Fibroblast of skin of back (primary cell): ENCODE results near the gene KIAA1328. TPM values are rescaled to one million over a fixed set of nuclear protein-coding genes. Genes with fewer than 3 reads are reported as not detected.
"Not testable (repeated sequence)": the region's sequence is repeated elsewhere in the genome, so short reads cannot be mapped to it uniquely, and the experiment has no call there.

Source experiments
- DNase-seq: peaks from one replicate; pipeline ENCODE4 v3.0.0-alpha.2; 2013
- polyA plus RNA-seq, 2 experiments: library from polyadenylated mRNA; unstranded; fragments of 120-200 nt; gene quantifications; one replicate each; pipeline ENCODE4 v1.2.1, GENCODE V29; 2013; ENCODE audit not compliant: insufficient read length in 2 of 2

The KIAA1328 gene
- polyA plus RNA-seq (2013, experiment 1 of 2; ENCODE audit: insufficient read length), result 2.8 TPM
- 3.0 TPM for polyA plus RNA-seq (2013, experiment 2 of 2; ENCODE audit: insufficient read length)

DNA sequence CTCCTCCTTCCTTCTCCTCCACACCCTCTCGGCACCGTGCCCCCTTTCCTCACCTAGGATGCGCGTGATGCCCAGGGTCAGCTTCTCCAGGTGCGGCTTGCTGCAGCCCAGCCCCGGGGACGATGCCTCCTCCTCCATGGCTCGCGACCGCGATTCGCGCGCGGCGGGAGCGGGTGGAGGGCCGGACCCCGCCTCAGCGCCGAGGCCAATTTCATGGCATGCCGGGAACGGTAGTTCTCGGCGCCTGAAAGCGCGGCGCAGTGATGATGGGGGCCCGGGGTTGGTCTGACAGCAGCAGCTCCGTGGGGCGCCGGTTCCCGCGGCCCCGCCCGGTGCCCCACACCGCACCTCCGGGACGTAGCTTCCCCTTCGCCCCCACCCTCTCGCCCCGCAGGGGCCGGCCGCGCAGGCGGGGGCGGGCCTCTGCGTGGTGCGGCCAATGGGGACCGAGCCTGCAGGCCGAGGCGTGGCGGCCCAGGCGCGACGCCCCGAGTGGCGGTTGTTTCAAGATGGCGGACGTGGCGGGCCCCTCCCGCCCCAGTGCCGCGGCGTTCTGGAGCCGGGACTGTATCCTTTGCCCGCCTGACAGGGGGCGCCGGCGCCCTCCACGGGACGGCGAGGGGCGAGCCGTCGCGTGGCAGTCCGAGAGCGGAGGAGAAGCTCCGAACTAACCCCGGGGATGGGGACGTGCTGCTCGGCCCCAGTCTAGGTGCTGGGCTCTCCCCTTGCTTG is at the start of gene KIAA1328, which contains the start of gene TPGS2:
Gene KIAA1328, plus strand, starts transcription at position 498 of the 732 bp plus-strand sequence. Its CDS starts 12 bp downstream, at position 510.
Gene TPGS2, minus strand, starts transcription at position 373 of the 732 bp plus-strand sequence. Its CDS starts 235 bp downstream, at position 138.
- DNase-seq, result peak; percentile 90

DNA sequence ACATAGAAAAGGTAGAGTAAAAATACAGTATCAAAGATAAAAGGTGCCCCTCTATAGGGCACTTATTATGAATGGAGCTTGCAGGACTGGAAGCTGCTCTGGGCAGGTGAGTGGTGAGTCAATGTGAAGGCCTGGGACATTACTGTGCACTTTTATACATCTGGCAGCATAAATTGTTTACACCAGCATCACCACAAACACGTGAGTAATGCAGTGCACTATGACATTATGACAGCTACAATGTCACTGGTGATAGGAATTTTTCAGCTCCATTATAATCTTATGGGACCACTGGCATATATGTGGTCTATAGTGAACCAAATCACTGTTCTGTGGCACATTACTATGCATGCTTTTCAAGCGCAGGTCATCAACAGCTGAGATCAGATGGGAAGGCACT is 48.2 kb upstream of the KIAA1328 start:
- DNase-seq, result no peak

DNA sequence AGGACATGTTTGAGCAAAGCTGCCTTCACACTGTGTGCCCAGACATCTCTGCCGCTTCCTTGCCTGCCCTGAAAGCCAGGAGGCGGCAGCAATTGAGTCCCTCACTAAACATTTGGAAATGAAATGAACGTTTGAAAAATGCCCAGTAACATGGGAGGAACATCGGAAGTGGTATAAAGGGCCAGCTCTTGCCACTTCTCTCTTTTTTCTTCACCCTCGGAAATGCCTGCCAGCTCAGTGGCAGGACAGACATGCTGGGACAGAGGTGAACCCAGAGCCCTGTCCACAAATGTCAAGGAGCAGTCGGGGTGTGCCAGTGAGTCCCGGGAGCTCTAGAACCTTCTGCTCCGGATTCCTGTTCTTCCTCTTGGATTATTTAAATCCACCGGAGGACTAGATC is 46.2 kb upstream of the KIAA1328 start:
- DNase-seq, result no peak

DNA sequence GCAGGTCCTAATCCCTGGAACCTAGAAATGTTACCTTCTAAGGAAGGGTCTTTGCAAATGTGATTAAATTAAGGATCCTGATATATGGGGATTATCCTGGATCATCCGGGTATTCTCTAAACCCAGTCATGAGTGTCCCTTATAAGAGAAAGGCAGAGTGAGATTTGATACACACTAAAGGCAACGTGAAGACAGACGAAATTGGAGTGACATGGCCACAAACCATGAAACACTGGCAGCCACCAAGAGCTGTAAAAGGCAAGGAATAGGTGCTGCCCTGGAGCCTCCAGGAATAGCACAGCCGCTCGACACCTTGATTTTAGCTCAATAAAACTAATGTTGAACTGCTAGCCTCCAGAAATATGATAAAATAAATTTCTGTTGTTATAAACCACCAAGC is 45.1 kb upstream of the KIAA1328 start:
- DNase-seq, result no peak

DNA sequence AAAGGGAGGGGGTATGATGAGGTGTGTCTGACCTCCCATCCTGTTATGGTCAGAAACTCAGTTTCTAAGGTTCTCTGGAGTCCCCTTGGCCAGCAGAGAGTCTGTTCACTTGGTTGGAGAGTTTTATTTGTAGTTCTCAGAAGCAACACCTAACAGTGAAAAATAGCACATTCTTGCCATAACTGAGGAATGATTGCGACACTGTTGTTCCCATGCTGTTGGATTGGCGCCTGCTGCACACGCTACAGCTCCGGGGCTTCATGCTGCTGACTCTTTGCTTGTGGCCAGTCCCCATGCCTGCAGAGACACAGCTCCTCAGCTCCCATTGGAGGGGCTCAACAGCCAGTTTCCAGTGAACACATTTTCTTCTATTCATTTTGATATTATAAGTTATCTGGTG is 42.2 kb upstream of the KIAA1328 start:
- peak; percentile 74 for DNase-seq

DNA sequence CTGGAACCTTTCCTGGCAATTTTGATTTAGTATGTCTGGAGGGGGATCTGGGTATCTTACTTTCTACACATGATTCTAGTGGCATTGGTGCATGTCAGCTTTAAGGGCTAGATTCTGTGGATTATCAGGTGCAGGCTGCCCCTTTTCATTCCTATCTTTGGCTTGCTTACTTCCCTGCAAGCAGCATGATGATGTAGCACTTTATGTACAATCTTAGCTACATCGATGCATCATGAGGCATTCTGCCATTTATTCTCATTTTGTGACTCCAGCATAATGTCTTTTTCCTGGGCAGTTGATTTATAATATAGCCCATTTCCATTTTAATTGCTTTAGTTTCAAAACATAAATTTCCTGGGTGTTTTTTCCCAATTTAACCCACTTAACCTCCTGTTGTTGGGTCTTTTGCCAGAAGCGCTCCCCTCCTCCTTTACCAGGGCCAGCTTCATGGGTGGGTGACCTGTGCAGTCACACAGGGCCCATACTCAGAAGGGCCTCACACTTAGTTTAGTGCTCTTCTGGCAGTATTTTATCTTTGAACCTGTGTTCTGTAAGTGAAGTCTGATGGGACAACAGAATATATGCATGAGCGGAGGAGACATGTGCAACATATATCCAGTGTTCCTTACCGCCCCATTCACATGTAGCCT is 36.2 kb upstream of the KIAA1328 start:
- no peak for DNase-seq

DNA sequence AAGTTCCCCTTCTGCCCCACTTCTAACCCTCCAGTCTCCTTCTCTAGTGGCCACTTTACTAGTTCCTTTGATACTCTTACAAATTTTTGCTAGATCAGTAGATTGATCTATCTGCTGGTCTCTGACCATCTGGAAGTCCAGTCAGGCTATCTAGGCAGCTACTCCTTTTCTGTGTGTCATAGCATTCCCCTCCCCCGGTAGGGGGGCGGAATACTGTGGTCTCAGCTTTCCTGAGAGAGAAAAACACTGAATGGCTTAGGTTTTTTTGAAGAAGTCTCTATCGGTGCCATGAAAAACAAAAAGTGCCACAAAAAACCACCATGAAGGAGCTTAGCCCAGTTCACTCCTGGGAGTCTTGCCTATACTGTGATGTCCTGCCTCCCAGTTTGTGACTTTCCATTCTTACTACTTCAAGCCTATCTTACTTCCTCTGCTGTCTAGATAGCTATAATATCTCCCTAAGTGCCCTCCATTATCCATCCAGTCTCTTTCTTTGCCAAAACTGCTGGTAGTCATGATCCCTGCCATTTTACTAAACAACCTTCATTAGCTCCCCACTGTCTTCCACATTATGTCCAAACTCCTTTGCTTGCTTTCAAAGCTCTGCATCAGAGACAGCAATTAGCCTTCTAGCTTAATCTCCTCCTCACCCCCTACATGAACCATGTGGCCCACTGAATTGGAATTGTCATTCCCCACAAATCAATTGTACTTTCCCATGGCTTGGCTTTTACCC is 30.0 kb upstream of the KIAA1328 start:
- DNase-seq, result no peak

DNA sequence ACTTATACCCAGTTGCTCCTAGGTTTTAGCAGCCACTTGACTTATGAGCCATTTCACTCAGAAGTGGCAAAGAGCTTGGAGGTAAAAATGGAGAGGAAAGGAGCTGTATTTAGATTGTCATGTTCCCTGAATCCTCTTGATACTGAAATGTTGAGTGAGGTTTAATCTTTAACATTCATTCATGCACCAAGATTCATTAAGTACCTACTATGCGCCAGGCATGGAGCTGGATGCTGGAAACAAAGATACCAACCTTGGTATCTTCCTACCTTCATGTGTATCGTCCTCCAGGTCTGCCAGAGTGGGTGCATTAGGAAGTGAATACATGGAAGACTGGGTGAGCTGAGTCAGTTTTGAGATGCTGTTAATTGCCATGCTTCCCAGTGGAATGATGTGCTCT is 23.8 kb upstream of the KIAA1328 start:
- no peak for DNase-seq

DNA sequence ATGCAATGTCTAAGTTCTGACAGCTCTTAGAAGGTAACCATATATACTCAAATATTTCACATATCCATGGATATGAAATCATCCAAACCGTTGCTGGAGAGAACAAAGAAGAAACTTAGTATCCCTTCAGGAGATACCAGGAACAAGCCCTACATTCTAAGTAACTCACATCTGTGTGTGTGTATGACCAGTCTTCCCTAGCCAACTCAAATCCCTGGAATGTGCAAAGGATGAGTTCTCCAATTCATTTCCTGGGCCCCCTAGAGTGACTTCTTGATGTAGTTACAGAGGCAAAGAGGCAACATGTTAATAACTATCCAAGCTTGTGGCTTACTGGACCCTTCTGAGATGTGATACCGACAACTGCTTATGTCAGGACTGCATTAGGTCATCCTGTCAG is 20.2 kb upstream of the KIAA1328 start:
- peak; percentile 93 for DNase-seq

DNA sequence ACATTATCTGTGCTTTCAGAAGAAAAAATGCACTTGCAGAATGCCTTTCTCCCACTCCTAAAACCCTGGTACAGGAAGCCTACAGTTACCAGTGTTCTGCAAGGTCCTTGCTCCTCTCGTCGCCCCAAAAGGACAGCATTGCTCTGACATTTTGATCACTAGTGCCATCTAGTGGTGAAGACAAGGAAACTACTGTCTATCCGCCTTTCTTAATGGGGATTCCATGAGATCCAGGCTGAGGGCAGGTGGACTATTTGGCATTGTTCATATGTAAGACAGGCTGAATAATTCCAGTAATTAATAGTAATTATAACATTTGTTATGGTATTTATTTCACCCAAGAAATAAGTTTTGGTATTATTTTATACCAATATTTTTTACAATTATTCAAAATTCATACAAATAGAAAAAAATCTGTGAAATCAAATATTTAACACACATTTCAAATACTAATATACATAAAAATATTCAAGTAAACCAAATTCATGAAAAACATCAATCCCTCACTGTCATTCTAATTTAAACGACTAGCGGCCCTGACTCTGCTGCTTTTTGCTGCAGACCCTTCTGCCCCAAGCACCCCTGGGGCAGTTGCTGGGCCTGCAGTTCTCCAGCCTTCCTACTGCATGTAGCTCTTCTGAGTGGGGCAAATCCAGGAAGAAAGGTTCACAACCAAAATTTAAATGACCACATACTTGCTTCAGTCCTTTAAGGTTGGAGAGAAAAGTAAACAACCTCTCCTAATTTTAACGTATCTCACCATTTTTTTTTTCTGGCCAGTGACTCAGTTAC is 19.1 kb upstream of the KIAA1328 start:
- DNase-seq, result peak; percentile 78

DNA sequence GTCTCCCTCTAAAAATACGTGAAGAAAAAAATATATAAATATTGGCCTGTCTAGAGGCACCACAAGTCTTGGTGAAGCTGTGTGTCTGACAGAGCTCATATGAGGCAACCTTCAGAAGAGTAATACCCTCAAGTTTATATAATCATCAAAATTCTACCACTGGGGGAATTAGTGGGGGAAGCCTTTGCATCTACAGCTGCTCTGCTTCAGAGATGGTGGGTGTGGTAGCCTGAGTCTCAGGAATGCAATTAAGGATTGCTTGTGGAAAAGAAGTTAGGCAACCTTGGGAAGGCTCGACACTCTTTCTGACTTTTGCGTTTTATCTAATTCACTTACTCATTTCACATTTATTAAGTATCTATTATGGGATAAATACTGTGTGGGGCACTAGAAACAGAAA is 17.5 kb upstream of the KIAA1328 start:
- DNase-seq, result no peak

DNA sequence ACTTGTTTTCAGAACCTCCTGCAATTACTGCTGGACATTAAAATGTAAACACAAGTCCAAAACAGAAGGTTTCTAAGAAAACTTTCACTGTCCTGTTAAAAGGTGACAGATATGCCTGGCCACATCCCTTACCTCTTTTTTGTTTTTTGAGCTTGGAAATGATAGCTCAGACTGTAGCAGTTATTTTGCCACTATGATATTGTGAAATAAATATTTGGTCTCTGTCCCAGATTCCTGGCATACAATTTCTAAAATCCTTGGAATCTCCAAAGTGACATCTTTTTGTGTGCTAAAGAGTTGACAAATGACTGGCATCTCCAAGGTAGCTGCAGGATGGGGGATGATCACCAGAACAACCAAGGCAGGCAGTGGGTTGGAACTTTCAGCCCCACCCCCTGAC is 17.0 kb upstream of the KIAA1328 start:
- no peak for DNase-seq

DNA sequence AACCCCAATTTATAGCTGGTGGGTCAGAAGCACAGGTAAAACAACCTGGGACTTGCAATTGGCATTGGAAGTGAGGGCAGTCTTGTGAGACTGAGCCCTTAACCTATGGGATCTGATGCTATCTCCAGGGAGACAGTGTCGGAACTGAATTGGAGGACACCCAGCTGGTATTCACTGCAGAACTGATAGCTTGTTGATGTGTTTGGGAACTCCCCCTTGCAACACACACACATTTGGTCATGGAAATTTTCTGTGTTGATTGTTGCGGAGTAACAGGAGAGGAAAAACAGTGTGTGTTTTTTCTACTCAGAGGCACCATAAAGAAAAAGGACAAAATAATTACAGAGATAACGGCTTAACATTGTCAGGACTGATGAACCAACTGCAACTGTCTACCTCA is 16.2 kb upstream of the KIAA1328 start:
- no peak for DNase-seq

DNA sequence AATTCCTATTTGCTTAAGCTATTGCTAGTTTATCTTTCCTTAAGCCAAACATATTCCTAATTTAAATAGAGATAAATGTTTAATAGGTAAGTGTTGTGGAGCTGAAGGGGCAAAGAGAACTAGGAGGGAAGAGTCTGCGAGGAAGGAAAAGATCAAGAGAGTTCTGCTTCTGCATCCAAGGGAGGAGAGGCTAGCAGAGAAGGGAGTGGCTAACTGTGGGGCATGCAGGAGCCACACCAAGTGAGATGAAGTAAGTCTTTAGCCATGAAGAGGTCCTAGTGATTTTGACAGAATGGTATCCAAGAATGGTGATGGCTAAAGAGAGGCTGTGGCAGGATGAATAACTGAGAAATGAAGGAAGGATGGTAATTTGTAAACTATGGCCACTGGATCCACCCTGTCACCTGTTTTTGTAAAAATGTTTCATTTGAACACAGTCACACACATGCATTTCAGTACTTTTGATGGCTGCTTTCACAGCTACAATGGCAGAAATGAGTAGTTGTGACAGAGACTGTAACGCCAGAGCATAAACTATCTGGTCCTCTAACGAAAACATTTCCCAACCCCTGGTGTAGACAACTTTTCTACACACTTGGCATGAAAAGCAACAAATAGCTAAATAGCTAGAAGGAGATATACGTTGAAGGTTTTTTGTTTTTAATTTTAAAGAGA is 15.7 kb upstream of the KIAA1328 start:
- DNase-seq, result no peak

DNA sequence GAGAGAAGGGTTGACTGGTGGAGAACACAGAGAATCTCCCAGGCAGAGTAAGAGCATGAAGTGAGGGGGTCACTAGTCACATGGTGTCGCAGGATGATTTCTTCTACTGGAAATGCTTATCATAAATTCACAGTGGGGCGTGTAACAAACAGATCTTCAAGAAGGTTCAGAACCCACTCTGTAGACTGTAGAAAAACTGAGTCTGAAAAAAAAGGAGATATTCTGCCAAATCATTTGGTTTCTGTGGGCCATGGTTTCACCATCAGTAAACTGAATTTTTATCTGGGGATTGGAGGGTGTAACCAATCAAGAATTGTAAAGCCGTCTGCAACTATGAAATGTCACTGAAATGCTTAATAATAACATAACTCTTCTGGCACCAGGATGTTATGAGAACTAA is 15.1 kb upstream of the KIAA1328 start:
- no peak for DNase-seq

DNA sequence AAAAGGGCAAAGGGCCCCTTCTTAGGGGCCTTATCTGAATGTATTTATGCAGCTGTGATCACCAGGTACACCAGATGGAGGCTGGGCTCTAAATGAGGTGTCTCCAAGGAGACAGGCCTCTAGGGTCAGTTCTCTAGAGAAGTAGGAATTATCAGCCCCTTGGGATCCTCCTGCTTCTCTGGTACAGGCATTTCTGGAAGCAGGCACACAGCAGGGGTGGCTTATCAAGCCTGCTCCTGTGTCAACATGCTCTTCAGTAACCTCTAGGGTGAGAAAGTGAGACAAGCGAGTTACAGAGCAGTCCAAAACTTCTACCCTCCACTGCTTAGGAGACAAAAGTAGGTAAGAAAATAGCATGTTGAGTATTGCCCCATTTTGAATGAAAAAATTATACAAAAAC is 13.9 kb upstream of the KIAA1328 start:
- no peak for DNase-seq

DNA sequence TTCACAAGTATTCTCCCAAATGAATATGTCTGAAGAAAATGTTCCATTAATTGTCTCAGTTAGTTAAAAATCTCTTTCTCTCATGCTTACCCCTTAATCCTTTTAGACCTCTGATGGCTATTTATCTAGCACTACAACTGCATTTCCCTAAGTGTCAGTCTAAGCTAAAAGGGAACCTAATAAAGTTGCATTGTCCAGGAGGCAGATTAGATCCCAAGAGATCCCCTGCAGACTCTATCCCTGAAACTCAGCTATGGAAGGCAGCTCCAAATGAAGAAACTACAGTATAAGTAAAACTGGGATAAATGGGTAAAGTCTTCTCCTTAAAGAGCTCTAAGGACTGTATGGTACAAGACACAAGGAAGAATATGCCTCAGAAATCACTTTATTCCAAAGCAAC is 12.8 kb upstream of the KIAA1328 start:
- not testable (repeated sequence) for DNase-seq

DNA sequence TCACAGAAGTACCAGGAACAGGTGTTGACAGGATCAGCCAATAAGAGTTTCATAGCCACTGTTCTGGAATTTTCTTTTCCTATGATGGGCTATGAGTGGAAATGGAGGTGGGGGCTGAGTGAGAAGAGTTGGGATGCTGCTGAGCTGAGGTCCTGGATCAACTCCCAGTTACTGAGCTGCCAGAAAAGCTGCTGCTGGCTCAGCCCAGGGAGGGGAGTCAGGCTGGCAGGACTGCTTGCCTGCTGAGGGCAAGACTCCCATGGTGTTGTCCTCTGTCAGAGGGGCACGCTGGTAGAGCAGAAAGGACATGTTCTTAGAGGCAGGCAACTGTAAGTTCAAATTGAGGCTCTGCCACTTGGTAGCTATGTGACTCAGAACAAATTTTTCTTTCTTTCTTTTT is 11.9 kb upstream of the KIAA1328 start:
- no peak for DNase-seq

DNA sequence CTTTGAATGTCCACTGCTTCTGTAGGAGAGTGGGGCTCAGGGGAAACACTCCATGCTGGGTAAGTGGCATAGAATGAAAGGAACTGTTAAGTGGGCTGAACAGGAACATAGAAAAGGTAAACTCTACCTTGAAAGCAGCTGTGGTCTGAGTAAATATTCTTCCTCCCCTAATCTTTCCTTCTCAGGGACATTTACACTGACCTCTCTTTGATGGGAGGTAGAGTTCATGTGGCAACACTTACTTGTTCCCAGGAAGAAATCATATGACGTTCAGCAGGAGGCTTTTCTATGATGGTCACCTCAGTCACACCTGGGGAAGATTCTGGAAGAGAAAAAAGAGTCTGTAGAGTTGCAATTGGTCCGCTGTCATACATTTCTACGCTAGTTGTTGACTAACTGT is 10.3 kb upstream of the KIAA1328 start:
- no peak for DNase-seq

DNA sequence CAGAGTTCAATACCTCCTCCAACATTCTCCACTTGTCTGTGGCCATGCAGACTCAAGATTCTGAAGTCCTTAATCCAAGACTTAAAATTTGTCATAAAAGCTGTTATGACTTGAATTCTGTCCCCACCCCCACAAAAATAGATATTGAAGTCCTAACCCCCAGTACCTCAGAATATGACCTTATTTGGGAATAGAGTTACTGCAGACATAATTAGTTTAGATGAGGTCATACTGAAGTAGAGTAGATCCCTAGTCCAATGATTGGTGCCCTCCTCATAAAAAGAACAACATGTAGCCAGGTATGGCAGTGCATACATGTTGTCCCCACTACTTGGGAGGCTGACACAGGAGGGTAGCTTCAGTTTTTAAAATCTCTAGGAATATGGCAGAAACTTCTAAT is 9.3 kb upstream of the KIAA1328 start:
- DNase-seq, result no peak

DNA sequence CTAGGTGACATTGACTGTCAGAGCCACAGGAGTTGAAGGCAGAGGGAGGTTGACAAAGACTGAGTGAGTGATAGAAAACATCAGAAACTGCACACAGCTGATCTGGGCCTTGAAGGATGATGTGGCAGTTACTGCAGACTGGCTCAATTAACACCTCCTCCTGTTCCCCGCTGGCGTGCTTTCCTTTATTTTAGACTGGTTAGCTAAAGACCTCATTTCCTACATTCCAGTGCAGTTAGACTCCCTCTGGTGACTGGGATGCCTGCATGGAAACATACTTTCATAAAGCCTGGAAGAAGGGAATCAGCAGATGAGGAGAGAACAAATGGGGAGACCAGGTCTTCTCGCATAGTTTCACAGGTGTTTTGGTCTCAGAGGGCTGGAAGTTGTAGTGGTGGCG is 7.2 kb upstream of the KIAA1328 start:
- peak; percentile 44 for DNase-seq

DNA sequence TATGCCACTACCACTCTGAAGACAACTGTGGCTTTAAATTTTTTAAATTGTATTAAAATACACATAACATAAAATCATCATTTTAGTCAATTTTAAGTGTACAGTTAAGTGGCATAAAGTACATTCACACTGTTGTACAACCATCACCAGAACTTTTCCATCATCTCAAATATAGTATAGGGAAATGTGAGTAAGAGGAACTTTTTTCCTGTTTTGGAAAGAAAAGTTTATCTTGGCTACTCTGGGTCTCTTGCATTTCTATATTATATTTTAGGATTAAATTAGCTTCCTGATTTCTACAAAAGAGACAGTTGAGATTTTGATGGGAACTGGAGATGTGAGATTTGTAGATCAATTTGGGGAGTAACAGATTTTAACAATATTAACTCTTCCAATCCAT is 3.4 kb upstream of the KIAA1328 start:
- DNase-seq, result no peak
